ENCODE results near the gene ZNF629.
A peak's percentile ranks its signal among the peaks of the same experiment; 100 is the strongest.

The ZNF629 gene

DNA sequence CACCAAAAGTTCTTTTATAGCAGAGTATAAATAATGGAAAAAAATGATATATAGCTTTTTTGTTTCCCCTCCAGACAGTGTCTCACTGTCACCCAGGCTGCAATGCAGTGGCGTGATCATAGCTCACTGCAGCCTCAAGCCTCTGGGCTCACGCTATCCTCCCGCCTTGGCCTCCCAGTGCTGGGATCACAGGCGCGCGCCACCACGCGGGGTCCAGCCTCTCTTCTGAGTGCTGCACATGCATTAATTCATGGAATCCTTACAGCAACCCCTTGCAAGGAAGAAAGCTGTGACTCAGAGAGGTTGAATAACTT lies 18.0 kb upstream of the ZNF629 start:
- TF ChIP-seq, protein P1, sequence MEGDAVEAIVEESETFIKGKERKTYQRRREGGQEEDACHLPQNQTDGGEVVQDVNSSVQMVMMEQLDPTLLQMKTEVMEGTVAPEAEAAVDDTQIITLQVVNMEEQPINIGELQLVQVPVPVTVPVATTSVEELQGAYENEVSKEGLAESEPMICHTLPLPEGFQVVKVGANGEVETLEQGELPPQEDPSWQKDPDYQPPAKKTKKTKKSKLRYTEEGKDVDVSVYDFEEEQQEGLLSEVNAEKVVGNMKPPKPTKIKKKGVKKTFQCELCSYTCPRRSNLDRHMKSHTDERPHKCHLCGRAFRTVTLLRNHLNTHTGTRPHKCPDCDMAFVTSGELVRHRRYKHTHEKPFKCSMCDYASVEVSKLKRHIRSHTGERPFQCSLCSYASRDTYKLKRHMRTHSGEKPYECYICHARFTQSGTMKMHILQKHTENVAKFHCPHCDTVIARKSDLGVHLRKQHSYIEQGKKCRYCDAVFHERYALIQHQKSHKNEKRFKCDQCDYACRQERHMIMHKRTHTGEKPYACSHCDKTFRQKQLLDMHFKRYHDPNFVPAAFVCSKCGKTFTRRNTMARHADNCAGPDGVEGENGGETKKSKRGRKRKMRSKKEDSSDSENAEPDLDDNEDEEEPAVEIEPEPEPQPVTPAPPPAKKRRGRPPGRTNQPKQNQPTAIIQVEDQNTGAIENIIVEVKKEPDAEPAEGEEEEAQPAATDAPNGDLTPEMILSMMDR (IDR thresholded peaks at IDR 0.05; ENCODE audit: extremely low read depth, insufficient read depth, missing control alignments): no peak
- in situ Hi-C loops (cut with MboI; ENCODE audit: low pct_unique_long_range_greater_than_20kb, low sequenced_read_pairs, unreplicated experiment): no loop called here
- DNase-seq (ENCODE audit: low spot score): no peak

DNA sequence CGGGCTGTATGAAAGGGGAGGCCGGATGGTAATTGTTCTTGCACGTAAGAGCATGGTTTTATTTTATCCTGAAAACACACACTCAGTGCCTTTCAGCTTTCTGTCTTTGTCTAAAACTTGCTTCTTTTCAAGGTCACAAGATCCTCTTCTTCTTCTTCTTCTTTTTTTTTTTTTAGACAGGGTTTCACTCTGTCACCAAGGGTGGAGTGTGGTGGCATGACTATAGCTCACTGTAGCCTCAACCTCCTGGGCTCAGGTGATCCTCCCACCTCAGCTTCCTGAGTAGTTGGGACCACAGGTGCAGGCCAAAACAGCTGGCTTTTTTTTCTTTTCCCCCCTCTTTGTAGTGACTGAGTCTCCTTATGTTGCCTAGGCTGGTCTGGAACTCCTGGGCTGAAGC lies 15.9 kb upstream of the ZNF629 start:
- in situ Hi-C loops (cut with MboI; ENCODE audit: low pct_unique_long_range_greater_than_20kb, low sequenced_read_pairs, unreplicated experiment): no loop called here
- no peak for DNase-seq (ENCODE audit: low spot score)
- TF ChIP-seq, protein P1 (IDR thresholded peaks at IDR 0.05; ENCODE audit: extremely low read depth, insufficient read depth, missing control alignments): no peak

DNA sequence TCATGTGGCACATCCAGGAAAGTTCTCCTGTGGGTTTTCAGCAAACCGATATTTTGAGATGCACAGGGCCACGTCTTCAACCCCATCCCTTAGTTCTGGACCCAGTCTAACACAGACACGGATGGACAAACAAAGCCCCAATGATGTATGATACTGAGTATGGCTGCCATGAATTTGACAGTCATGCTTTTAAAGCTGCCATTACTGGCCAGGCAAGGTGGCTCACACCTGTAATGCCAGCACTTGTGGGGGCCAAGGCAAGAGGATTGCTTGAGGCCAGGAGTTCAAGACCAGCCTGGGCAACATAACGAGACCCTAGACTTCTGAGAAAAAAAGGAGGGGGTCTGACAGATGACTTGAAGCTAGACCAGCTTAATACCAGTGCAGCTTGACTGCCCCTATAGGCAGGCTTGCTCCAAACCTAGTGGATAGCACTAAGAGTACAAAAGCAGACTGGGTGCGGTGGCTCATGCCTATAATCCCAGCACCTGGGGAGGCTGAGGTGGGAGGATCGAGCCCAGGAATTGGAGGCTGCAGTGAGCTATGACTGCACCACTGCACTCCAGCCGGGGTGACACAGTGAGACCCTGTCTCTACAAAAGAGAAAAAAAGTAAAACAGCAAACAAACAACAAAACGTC lies 10.8 kb upstream of the ZNF629 start:
- in situ Hi-C loops (cut with MboI; ENCODE audit: low pct_unique_long_range_greater_than_20kb, low sequenced_read_pairs, unreplicated experiment): no loop called here
- TF ChIP-seq, protein P1 (IDR thresholded peaks at IDR 0.05; ENCODE audit: extremely low read depth, insufficient read depth, missing control alignments): peak; percentile 5
- DNase-seq (ENCODE audit: low spot score): no peak

DNA sequence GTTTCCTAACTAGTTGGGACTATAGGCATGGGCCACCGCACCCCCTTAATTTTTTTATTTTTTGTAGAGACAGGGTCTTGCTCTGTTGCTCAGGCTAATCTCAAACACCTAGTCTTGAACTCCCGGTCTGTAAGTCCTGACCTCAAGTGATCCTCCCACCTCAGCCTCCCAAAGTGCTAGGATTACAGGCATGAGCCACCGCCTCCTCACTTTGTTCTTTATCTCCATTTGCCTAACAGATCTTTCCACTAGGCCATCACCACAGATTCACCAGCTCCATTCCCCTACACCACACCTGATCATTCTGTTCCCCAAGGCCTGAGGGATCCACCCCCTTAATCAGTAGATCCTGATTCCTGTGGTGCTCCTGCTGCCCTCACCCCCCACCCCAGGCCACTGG lies 7.6 kb upstream of the ZNF629 start:
- TF ChIP-seq, protein P1 (IDR thresholded peaks at IDR 0.05; ENCODE audit: extremely low read depth, insufficient read depth, missing control alignments): no peak
- DNase-seq (ENCODE audit: low spot score): no peak
- in situ Hi-C loops (cut with MboI; ENCODE audit: low pct_unique_long_range_greater_than_20kb, low sequenced_read_pairs, unreplicated experiment): no loop called here

DNA sequence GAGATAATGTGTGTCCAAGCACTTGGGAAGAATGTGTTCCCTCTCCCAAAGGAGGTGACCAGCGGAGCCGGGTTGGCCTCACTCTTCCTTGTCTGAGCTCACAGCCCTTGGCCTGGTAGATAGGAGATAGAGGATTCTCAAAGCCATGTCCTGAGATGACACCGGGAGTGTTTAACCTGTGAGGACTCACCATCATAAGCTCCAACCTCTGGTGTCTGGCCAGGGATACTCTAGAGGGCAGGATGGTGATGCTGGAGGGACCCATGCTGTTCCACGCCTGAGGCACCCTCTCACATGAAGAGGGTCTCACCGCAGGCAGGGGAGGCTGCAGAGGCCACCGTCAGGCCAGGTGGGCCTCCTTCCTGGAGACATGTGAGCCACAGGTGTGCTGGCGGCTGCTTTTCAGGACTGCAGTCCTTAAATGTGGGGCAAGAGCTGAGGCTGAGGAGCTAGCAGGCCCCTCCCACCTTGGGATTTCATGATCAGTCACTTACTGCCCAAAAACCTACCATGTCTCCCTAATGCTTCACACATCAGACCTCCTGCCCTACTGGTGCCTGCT lies 6.6 kb upstream of the ZNF629 start:
- DNase-seq (ENCODE audit: low spot score): no peak
- in situ Hi-C loops (cut with MboI; ENCODE audit: low pct_unique_long_range_greater_than_20kb, low sequenced_read_pairs, unreplicated experiment): no loop called here
- TF ChIP-seq, protein P1 (IDR thresholded peaks at IDR 0.05; ENCODE audit: extremely low read depth, insufficient read depth, missing control alignments): no peak

DNA sequence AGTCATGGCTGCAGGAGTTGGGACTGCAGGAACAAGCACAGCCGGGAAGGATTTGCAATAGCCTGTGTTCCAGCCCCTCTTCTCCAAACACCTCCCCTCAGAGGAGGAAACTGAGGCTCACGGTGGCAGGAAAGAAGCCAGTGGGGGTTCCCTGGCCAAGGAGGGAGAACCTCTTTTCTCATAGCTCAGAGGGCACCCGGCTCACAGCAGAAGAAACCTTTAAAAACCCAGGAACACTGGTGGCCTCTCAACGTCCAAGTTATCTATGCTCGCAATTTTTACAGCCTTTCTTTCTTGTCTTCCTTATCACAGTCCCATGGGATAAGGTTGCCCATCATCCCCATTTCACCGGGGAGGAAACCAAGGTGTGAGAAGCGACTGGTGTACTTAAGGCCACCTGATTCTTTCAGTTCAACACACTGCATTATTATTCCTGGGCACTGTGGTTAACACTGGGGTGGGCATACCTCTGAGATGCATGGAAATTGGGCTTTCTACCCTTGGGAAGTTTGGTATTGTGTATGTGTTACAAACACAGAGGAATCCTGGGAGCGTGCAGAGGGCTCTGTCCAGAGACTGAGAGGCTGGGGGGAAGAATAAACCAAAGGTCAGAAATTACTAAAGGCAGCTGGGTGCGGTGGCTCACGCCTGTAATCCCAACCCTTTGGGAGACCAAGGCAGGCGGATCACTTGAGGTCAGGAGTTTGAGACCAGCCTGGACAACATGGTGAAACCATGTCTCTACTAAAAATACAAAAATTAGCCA lies 791 bp upstream of the ZNF629 start:
- in situ Hi-C loops (cut with MboI; ENCODE audit: low pct_unique_long_range_greater_than_20kb, low sequenced_read_pairs, unreplicated experiment): no loop called here
- no peak for DNase-seq (ENCODE audit: low spot score)
- TF ChIP-seq, protein P1 (IDR thresholded peaks at IDR 0.05; ENCODE audit: extremely low read depth, insufficient read depth, missing control alignments): no peak

All from GM13977 (cell line).